NCI-H748 treated with DMSO at 0.1 percent for 48 hours (cell line): Measurements from ENCODE around the gene ZNG1A.
"Not testable (repeated sequence)": the region's sequence is repeated elsewhere in the genome, so short reads cannot be mapped to it uniquely, and the experiment has no call there.

ENCODE experiments used
- DNase-seq: peaks from one replicate; lab custom pipeline; 2025; lab: John Stamatoyannopoulos, UW

The ZNG1A gene

GRCh38 chr9:178970-179383, at the start of gene ZNG1A:
Gene ZNG1A (minus strand): TSS chr9:179056. CDS start chr9:178969, 87 bp downstream.
- peak; percentile 64 for DNase-seq

DNA sequence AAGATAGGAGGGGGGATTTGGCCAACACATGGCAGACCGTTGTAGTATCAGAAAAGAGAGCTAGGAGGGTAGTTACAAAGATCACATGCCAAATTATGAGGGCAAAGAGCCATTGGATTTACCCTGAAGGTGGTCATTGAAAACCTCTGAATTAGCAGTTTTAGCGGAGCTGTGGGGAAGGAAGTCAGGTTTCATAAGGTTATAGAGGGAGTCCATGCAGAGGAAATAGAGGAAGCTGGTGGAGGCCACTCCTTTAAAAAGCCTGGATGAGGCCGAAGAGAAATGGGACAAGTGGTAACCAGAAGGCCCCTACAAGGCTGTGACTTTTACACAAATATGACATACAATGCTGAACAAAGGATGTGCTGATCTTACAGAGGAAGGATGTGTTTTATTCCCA, 49.0 kb upstream of the ZNG1A start:
- DNase-seq = no peak

- no peak for DNase-seq
Measured at GRCh38 chr9:224582-225520, 46.0 kb upstream of the ZNG1A start.

GRCh38 chr9:224026-224425, 45.2 kb upstream of the ZNG1A start:
- no peak for DNase-seq

DNA sequence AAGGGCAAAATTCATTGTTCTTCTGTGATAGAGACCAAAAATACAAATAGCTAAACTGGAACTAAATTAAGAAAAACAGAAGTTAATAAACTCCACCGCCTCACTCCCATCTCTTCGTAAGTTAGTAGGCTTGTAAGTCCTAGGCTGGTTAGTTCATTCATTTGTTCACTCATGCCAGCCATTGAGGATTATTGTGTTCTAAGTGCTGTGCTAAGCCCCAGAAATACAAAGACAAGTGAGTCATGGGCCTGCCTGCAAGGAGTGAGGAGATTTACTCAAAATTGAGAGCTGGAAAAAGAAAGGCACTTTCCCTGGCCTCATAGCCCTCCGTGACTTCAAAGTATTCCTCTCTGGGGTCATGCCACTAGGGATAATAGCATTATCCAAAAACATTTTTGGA, 44.3 kb upstream of the ZNG1A start:
- no peak for DNase-seq

DNA sequence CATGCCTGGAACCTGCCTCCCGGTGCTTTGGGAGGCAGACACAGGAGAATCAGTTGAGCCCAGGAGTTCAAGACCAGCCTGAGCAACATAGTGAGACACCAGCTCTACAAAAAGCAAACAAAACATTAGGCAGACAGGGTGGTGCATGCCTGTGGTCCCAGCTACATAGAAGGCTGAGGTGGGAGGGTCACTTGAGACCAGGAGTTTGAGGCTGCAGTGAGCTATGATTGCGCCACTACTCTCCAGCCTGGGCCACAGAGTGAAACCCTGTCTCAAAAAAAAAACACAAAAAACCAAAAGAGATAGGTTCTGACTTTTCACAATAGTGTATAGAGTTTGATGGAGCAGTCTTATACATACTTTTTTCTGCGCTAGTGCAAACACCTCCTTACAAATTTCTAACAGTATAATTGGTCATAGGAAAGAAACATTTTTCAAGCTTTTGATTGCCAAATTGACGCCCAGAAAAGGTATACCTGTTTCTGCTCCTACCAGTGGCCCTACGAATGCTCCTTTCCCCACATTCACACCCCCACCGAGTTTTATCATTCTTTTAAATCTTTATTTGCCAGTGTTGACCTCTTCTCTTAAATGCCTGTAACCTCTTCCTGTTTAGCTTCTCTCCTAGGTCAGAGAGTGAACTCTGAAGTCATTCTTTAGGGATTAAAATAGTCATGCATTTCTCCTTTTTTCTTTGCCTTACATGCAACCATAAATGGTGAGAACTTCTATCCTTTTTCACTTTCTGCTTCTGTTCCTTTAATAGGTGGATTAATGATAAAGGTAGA, 43.3 kb upstream of the ZNG1A start:
- DNase-seq = no peak

DNA sequence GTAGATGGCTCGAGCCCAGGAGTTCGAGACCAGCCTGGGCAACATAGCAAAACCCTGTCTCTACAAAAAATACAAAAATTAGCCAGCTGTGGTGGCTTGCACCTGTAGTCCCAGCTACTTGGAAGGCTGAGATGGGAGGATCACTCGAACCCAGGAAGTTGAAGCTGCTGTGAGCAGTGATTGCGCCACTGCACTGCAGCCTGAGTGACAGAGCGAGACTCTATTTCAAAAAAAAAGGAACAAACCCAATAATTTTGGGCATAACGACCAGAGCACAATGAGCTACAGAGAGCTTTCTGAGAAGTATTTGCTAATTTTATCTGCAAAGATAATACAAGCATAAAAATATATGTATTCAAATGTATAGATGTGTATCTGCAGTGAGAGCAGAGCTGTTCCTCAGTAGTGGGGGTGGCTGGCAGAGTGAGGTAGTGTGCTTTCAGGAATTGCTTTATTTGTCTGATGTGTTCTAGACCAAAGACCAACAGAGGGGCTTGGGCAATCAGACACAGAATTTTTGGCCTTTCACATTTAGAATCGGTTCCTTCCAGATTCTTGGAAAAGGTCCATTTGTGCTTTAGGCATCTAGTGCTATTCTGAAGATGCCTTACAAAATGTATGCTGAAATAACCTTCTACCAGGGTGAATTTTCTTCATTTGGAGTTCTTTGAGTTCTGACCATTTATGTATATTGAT, 41.0 kb upstream of the ZNG1A start:
- no peak for DNase-seq

- not testable (repeated sequence) for DNase-seq
Measured at GRCh38 chr9:219036-219435, 40.2 kb upstream of the ZNG1A start.

- no peak for DNase-seq
Measured at GRCh38 chr9:217950-218349, 39.1 kb upstream of the ZNG1A start.

DNA sequence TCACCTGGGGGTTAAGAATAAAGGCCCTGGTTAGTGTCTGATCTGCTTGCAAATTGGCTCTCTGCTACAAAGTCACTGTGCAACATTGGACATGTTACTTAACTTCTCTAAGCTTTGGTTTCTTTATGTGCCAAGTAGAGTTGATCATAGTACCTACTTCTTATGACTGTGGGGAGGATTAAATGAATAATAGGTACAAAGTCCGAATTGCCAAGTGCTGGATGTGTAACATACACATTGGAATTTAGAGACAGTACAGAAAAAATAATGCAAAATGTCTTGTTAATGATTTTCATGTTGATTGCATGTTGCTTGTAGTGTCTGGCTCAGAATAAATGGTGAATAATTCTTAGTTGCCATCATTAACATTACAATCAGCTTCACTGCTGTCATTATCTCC, 38.0 kb upstream of the ZNG1A start:
- DNase-seq = no peak

DNA sequence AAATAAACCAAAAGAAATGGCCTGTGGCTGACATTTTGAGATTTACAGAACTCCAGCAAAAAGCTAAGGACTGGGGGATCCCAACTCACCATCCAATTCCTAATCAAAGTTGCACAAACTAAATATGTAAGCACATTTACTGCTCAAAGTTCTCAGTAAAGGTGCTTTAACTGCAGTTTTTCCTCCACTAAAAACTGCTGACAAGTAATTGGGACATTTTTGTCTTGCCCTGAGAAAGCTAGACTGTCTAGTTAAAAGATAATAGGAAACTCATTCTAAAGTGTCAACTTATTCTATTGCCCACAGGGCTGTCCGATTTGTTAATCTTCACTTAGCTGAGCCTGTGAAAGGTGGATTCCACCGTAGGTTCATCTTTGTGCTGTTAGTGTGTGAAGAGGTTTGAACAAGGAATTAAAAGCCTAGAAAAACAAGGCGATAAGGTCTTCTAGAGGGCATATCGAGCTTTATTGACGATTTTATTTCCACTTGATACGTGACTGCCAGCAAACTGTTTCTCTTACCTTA, 36.8 kb upstream of the ZNG1A start:
- no peak for DNase-seq

- no peak for DNase-seq
Measured at GRCh38 chr9:214648-215493, 36.0 kb upstream of the ZNG1A start, which contains the start of gene DOCK8. Gene DOCK8 (plus strand): TSS chr9:214865. CDS start chr9:214977, 112 bp downstream.

DNA sequence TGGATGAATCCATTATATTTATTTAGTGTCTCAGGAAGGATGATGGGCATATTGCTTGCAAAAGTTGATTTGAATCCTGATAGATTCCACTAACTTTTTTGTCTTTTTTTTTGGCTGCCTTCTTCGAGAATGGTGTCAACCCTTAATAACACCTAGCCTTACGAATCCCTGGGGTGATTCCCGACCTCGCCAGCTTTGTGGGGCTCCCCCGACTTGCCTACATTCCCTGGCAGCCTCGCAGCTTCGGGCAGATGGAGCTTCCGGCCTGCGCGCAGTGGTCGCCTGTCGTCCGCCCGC, 35.4 kb upstream of the ZNG1A start:
- no peak for DNase-seq

DNA sequence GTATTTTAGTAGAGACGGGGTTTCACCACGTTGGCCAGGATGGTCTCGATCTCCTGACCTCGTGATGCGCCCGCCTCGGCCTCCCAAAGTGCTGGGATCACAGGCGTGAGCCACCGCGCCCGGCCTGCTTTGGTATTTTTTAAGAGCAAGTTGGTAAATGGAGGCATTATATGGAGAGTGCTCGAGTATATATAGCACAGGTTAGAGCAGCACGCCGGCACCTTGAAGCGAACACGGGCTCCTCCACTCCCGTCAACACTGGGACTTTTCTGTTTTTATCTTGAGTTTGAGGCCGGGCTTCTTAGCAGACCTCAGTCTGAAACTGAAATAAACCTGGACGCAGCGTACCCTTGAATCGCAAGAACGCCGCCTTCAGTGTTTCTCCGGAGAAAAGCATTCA, 35.0 kb upstream of the ZNG1A start:
- DNase-seq = not testable (repeated sequence)

DNA sequence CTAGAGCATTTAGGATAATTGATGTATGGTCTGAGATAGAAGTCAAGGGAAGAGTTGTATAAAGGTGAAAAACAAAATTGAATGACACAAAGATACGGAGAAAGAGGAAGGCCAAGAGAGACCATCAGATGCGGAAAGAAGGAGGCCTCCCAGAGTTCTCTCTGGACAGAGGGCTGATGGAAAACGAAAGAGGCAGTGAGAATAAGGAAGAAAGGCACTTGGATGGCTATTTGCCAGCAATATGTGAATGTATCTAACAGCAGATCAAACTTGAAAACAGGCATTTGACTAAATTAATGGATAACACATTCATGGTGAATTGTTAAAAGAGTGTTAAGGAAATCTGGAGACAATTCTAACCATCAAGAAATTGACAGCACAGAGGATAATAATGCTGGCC, 33.4 kb upstream of the ZNG1A start:
- no peak for DNase-seq

- no peak for DNase-seq
Measured at GRCh38 chr9:211557-211956, 32.7 kb upstream of the ZNG1A start.

DNA sequence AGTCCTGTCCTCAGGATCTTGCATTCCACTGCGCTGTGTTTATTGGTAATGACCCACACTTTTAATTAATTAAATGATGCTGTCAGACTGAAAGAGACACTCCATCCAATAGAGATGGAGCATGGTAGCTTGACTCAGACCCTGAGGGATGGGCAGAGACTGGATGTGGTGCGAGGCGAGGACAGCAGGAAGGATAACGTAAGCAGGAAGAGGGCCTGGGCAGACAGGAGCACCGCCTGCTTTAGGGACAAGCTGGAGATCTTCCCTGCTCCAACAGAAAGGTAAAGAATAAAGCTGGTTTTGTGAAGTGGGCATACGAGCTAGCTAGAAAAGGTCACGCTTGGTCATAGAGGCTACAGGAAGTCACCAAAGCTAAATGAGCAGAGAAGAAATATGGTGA, 32.2 kb upstream of the ZNG1A start:
- DNase-seq = no peak

DNA sequence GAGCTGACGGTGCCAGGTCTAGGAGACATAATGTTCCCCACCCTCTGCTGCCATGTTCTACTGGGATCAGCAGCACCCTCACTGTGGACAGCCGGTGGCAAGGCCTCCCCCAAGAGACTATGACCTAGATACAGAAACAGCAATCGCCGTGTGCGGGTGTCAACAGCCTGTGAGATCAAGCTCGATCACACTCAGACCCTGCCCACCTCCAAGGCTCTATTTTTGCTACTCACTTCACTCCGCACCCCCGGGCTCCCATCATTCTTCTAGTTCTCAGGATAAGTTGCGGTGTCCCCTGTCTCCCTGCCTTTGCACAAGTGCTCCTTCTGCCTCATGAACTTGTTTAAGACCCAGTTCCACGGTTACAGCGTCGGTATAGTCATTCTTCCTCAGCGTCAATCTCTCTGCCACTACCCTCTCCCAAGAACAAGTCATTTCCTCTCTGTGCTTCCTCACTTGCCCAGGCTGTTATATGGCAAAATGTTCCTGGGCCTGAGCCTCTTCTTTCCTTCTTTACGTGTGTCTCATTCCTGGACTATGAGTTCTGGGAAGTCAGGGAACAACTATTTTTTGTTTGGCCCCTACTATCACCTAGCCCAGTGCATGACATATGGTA, 30.4 kb upstream of the ZNG1A start:
- DNase-seq = no peak

- DNase-seq = no peak
Measured at GRCh38 chr9:206481-206880, 27.6 kb upstream of the ZNG1A start.

GRCh38 chr9:199601-200000, 20.7 kb upstream of the ZNG1A start:
- DNase-seq = not testable (repeated sequence)
